SHP77 (cell line): ENCODE results near the gene DRD1.

Source experiments
- DNase-seq, 2 experiments: peaks; one replicate each; lab custom pipeline; 2025; lab: John Stamatoyannopoulos, UW

The DRD1 gene

GRCh38 chr5:175444060-175444904 is at the start of gene DRD1:
Gene DRD1 (minus strand): TSS chr5:175444182. CDS start chr5:175443099, 1,083 bp downstream.
- DNase-seq, result no peak

GRCh38 chr5:175493726-175494125 is 49.7 kb upstream of the DRD1 start:
- DNase-seq, result no peak

- DNase-seq, result no peak
Observed at GRCh38 chr5:175493260-175493659, 49.3 kb upstream of the DRD1 start.

GRCh38 chr5:175491223-175491622 is 47.2 kb upstream of the DRD1 start:
- DNase-seq, result no peak

GRCh38 chr5:175489693-175490443 is 45.9 kb upstream of the DRD1 start:
- no peak for DNase-seq

- DNase-seq, result no peak
Observed at GRCh38 chr5:175487514-175488222, 43.7 kb upstream of the DRD1 start.

- DNase-seq, result no peak
Observed at GRCh38 chr5:175485631-175486030, 41.6 kb upstream of the DRD1 start.

- no peak for DNase-seq
Observed at GRCh38 chr5:175484829-175485228, 40.8 kb upstream of the DRD1 start.

GRCh38 chr5:175484322-175484721 is 40.3 kb upstream of the DRD1 start:
- DNase-seq, result no peak

- no peak for DNase-seq
Observed at GRCh38 chr5:175483337-175483736, 39.4 kb upstream of the DRD1 start.

- DNase-seq, result no peak
Observed at GRCh38 chr5:175479125-175479881, 35.3 kb upstream of the DRD1 start.

GRCh38 chr5:175478384-175479124 is 34.6 kb upstream of the DRD1 start, which contains the start of gene SFXN1:
Gene SFXN1 (plus strand): TSS chr5:175478560. CDS start chr5:175492104, 13,544 bp downstream.
- DNase-seq, result peak; percentile 61 to 84

- no peak for DNase-seq
Observed at GRCh38 chr5:175478008-175478383, 34.0 kb upstream of the DRD1 start.

- no peak for DNase-seq
Observed at GRCh38 chr5:175477440-175477839, 33.5 kb upstream of the DRD1 start.

GRCh38 chr5:175475248-175475647 is 31.3 kb upstream of the DRD1 start:
- no peak for DNase-seq

GRCh38 chr5:175472378-175472777 is 28.4 kb upstream of the DRD1 start:
- no peak for DNase-seq

- DNase-seq, result no peak
Observed at GRCh38 chr5:175471628-175472027, 27.6 kb upstream of the DRD1 start.

GRCh38 chr5:175471196-175471595 is 27.2 kb upstream of the DRD1 start:
- no peak for DNase-seq

GRCh38 chr5:175470781-175471180 is 26.8 kb upstream of the DRD1 start:
- DNase-seq, result no peak

- no peak for DNase-seq
Observed at GRCh38 chr5:175469916-175470315, 25.9 kb upstream of the DRD1 start.

GRCh38 chr5:175468892-175469291 is 24.9 kb upstream of the DRD1 start:
- DNase-seq, result no peak
